ENCODE data around the gene LSM10.

- TF ChIP-seq E2F1 (CRISPR knock-in tag; IDR thresholded peaks at IDR 0.05) (no peak), CTCF (IDR thresholded peaks at IDR 0.05) (no peak), MYBL2 (CRISPR knock-in tag; IDR thresholded peaks at IDR 0.05) (no peak), MAX (CRISPR knock-in tag; IDR thresholded peaks at IDR 0.05) (no peak), STAT6 (CRISPR knock-in tag; conservative IDR thresholded peaks at IDR 0.05; ENCODE audit: low read depth) (no peak), CREB1 (CRISPR knock-in tag; IDR thresholded peaks at IDR 0.05) (no peak), ELF4 (CRISPR knock-in tag; IDR thresholded peaks at IDR 0.05; ENCODE audit: low read depth) (no peak), FOXJ3 (CRISPR knock-in tag; IDR thresholded peaks at IDR 0.05; ENCODE audit: borderline replicate concordance) (no peak), TP53 (CRISPR knock-in tag; IDR thresholded peaks at IDR 0.05) (no peak), ATF6 (CRISPR knock-in tag; IDR thresholded peaks at IDR 0.05) (no peak), SMAD3 (CRISPR knock-in tag; IDR thresholded peaks at IDR 0.05; ENCODE audit: borderline replicate concordance) (no peak)
Observed at GRCh38 chr1:36406440-36406839, 8.7 kb upstream of the LSM10 start.
